Stimulated activated memory B cell treated with anti-CD40 and anti-IgM and Interleukin-4, amounts not matched to agents 10 μg/mL and 1 μg/mL and 100 μg/mL, for 72 hours (primary cell): ENCODE measurements around the gene CAPN11.

Experiments
- ATAC-seq: fragments of 150-1000 bp; cut with Tn5 transposase; 2 replicates; pipeline ENCODE4 v1.10.0; 2021
- H3K27ac Mint-ChIP-seq: one replicate; pipeline ENCODE4 v1.8.0; 2022; ENCODE audit warnings: mild to moderate bottlenecking, mixed read lengths
- H3K27me3 Mint-ChIP-seq: one replicate; pipeline ENCODE4 v1.8.0; 2022; ENCODE audit warnings: mixed read lengths
- H3K36me3 Mint-ChIP-seq: one replicate; pipeline ENCODE4 v1.8.0; 2022; ENCODE audit warnings: mixed read lengths
- H3K4me1 Mint-ChIP-seq: one replicate; pipeline ENCODE4 v1.8.0; 2022; ENCODE audit warnings: mixed read lengths
- H3K4me3 Mint-ChIP-seq: one replicate; pipeline ENCODE4 v1.8.0; 2022; ENCODE audit warnings: mild to moderate bottlenecking, moderate library complexity, mixed read lengths
- H3K9me3 Mint-ChIP-seq: one replicate; pipeline ENCODE4 v1.8.0; 2022; ENCODE audit warnings: mixed read lengths

The CAPN11 gene

DNA sequence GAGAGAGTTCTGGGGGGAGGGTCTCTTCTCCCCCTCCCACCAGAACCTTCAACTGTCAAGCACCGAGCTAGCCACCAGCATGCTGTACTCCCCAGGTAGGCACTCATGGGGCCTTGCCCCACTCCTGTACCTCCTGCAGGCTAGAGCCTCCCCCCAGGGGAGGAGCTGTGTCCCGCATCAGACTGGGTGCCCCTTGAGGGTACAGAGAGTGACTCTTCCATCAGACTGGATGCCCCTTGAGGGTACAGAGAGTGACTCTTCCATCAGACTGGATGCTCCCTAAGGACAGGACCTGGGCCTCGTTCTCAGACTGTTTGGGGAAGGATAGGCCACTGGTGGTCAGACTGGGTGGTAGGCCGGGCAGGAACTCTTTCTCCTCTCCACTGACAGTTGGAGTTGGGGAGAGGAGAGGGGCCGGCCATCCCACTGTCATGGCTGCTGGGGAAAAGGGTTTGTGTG is at the start of gene CAPN11:
Gene CAPN11 (plus strand): TSS at position 51 of the 459 bp plus-strand sequence. CDS start 29 bp downstream, at position 80.
- no peaks in the 10 kb centered on the region for H3K36me3 Mint-ChIP-seq
- peaks cover 14% of the 10 kb centered on the region for H3K27me3 Mint-ChIP-seq
- ATAC-seq = no peak
- H3K4me1 Mint-ChIP-seq = peaks cover 19% of the 10 kb centered on the region
- H3K9me3 Mint-ChIP-seq = no peaks in the 10 kb centered on the region
- no peak within 1 kb of the TSS for H3K4me3 Mint-ChIP-seq
- no peak within 1 kb of the TSS for H3K27ac Mint-ChIP-seq

DNA sequence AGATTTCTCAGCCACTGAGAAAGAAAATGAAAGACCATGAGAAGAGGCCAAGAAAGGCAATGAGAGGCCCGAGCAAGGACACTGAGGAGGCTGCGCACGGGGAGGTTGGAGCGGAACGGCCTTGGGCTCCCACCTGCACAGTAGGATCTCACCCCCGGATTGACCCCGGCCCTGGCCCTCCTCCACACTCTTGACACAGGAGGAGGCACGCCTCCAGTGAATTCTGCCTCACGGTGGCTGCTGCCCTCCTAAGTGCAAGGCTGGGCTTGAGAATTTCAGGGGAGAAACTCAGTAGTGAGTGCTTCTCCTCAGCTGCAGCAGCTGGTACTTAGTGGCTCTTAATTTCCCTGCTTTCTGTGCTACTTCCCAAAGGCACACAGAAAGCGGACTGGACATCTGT is 49.4 kb upstream of the CAPN11 start:
- Mint-ChIP-seq H3K27me3 (no peaks in the 10 kb centered on the region), H3K27ac (no peak overlapping the region), H3K36me3 (peaks cover 55% of the 10 kb centered on the region), H3K4me3 (no peak overlapping the region), H3K9me3 (no peaks in the 10 kb centered on the region), H3K4me1 (peaks cover 21% of the 10 kb centered on the region)
- ATAC-seq = no peak

DNA sequence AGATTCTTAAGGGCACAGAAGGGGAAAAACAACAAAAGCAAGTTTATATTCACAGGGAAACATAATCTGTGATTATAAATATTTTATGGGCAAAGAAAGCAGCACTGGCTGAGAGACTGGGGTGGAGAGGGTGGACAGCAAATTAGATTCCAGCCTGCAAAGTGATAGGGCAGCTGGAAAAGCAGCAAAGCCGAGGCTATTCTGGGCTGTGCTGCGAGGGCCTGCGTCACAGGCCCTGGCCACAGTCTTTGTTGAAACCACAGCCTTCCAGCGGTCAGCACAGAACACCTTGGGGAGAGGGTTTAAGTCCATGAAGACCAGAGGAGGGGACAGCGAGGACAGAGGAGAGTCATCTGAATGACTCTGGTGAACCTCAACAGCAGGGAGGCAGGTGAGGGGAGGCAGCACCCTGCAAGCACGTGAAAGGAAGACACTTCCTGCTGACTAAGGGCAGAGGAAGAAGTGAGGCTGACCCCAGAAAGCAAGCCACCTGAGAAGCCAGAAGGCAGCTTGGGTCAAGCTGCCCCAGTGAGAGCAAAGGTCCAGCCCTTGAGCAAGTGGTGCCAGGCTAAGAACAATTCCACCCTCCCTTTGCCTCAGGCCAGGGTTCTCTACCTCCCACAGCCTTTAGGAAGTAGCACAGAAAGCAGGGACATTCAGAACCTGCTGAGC is 48.5 kb upstream of the CAPN11 start:
- Mint-ChIP-seq H3K4me1 (peaks cover 21% of the 10 kb centered on the region), H3K27ac (no peak overlapping the region)

DNA sequence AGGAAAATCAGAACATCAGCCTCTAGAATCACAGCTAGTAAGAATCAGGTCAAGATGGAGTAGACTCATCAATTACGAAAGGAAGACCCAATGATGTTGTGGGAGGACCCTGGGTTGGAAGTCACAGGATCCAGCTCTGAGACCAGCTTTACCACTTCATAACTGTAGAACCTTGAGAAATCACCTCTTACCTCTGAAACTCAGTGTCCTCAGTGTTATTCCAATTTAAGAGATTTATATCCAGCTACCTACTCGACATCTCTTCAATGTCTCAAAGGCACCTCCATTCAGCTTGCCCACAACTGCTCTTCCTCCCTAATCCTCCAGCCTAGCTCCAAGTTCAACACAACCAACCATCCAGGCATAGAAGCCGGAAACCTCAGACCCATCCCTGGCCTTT is 47.7 kb upstream of the CAPN11 start:
- Mint-ChIP-seq H3K27me3 (no peaks in the 10 kb centered on the region), H3K9me3 (no peaks in the 10 kb centered on the region), H3K36me3 (peaks cover 54% of the 10 kb centered on the region), H3K4me3 (no peak overlapping the region), H3K4me1 (peaks cover 25% of the 10 kb centered on the region), H3K27ac (no peak overlapping the region)
- no peak for ATAC-seq

More for the DNA sequence above, 48.5 kb upstream of the CAPN11 start:
- Mint-ChIP-seq H3K36me3 (peaks cover 50% of the 10 kb centered on the region), H3K4me3 (no peak overlapping the region), H3K27me3 (no peaks in the 10 kb centered on the region), H3K9me3 (no peaks in the 10 kb centered on the region)
- ATAC-seq = no peak

DNA sequence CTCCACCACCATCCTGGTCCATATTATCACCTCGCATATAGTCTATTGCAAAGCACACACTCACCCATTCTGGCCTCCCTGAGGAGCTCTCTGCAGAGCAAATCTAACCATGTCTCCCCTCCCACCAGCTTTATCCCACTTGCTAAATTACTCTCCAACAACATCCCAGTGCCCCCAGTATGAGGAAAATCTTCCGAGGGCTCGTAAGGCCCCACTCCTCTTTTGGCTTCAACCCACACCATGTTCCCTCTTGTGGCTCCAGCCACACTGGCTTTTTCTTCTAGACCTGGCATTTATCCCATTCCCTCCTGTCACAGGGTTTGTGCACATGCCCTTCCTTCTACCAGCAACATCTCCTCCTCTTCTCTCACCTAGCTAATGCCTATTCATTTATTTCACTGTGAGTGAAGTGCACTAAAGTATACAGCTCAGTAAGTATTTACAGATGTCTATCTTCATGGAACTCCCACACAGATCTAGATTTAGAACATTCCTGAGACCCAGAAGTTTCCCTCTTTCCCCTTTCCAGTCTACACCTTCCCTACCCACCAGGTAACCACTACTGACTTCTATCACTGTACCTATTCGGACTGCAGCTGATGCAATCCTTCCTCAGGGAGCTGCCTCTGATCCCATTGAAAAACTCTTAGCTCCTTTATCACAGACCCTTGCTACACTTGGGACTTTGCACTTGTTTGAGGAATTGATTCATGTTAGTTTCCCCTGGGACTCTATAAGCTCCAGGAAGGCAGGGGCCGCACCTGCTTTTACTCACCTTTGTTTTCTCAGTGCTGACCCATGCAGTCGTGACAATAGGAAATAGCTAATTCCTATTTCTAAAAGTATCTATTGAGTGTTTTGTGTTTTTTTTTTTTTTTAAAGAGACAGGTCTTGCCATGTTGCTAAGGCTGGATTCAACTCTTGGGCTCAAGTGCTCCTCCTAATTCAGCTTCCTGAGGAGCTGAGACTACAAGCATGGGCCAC is 46.9 kb upstream of the CAPN11 start:
- H3K4me3 Mint-ChIP-seq = no peak overlapping the region
- H3K4me1 Mint-ChIP-seq = peaks cover 25% of the 10 kb centered on the region
- ATAC-seq = no peak
- H3K36me3 Mint-ChIP-seq = peaks cover 59% of the 10 kb centered on the region
- H3K27me3 Mint-ChIP-seq = no peaks in the 10 kb centered on the region
- no peaks in the 10 kb centered on the region for H3K9me3 Mint-ChIP-seq
- no peak overlapping the region for H3K27ac Mint-ChIP-seq

DNA sequence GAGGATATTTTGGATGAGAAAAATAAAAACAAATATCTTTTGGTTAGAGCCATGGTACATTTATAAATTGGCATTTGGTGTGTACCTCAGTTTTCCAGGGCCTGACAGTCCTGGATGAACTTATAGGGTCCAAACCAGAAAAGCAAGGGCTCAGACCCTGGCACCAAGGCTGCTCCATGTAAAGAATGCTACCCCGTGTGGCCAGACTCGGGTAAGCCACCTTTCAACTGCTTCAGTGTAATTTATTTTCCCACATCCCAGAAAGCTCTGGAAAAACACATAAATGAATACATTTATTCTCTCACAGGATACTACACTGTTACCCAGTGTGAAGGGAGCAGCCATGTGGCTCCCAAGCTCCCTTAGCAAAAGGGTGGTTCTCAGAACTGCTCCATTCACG is 45.2 kb upstream of the CAPN11 start:
- Mint-ChIP-seq H3K27me3 (no peaks in the 10 kb centered on the region), H3K27ac (no peak overlapping the region), H3K9me3 (no peaks in the 10 kb centered on the region), H3K4me1 (peaks cover 37% of the 10 kb centered on the region), H3K36me3 (peaks cover 56% of the 10 kb centered on the region), H3K4me3 (no peak overlapping the region)
- ATAC-seq = no peak

DNA sequence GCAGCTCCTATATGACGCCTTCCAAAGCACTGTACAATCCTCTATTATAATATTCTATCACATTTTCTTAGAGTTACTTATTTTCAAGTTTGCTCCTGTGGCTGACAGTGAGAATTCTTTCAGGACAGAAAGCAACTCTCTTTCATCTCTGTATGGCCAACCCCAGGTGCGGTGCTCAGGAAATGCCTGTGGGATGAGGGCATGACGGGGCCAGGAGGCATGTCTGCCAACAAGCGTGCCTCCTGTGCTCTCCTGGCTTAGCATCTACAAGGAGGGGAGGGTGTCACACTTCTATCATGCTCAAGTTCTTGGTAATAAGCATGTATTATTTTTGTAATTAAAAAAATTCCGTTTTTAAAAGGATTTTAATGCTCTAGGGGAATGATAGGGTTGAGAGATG is 42.8 kb upstream of the CAPN11 start:
- H3K9me3 Mint-ChIP-seq = no peaks in the 10 kb centered on the region
- no peak for ATAC-seq
- no peak overlapping the region for H3K4me3 Mint-ChIP-seq
- peak overlapping the region; percentile 6 for H3K27ac Mint-ChIP-seq
- H3K27me3 Mint-ChIP-seq = no peaks in the 10 kb centered on the region
- H3K36me3 Mint-ChIP-seq = peaks cover 37% of the 10 kb centered on the region
- H3K4me1 Mint-ChIP-seq = peaks cover 49% of the 10 kb centered on the region

DNA sequence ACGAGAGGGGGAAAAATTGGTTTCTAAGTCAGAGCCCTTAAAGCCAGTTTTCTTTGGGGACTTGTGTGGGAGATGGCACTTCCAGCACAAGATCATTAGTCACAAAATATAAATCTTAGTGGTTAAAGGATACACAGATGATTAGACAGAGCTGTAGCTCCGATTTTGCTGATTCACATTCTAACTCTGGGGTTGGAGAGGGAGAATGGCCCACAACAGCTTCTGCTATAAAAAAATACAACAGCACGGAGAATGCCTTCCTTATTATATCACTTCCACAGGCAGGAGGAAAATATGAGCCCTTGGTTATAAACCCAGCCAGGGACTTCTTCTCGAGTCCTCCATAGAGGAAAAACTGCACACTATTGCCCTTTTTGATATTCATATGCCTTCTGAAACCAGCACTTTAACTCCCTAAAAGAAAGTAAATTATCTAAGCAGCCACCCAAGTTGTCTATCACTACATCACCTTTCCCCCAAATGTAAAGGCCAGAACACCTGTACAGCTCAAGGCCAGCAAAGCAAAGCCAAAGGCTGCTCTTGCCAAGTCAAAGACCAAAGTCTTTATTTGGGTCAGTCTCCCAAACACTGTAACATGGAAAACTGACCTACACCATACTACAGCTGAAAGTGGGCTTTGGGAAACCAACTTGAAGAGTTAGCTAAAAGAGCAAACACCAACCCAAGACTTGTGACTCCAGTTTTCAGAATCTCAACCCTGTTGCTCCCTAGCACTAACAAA is 41.8 kb upstream of the CAPN11 start:
- Mint-ChIP-seq H3K4me3 (no peak overlapping the region), H3K36me3 (peaks cover 28% of the 10 kb centered on the region), H3K4me1 (peaks cover 45% of the 10 kb centered on the region), H3K27me3 (no peaks in the 10 kb centered on the region), H3K27ac (peak overlapping the region; percentile 6), H3K9me3 (no peaks in the 10 kb centered on the region)
- ATAC-seq = no peak

DNA sequence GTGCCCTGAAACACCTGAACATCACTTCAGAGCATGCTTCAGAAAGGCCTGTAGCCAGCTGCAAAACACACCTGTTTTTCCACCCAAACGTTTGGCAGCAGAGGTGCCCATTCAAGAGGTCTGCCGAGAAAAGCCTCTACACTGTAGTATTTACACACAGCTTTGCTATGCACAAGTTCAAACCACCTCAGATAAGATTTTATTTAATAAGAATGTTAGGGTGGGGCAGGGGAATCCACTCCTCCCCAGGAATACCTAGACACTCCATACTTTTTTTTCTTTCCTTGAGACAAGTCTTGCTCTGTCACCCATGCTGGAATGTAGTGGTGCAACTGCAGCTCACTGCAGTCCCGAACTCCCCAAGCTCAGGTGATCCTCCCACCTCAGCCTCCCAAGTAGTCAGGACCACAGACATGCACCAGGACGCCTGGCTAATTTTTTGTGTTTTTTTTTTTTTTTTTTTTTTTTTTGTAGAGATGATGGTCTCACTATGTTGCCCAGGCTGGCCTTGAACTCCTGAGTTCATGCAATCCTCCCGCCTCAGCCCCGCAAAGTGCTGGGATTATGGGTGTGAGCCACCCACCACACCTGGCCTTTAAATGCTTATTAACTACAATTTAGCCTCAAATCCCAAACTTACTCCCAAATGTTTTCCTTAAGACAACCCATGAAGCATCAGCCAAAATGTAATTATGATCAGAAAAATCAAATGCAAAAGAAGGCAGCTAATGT is 41.1 kb upstream of the CAPN11 start:
- Mint-ChIP-seq H3K27me3 (no peaks in the 10 kb centered on the region), H3K9me3 (no peaks in the 10 kb centered on the region), H3K36me3 (peaks cover 22% of the 10 kb centered on the region), H3K4me3 (no peak overlapping the region), H3K27ac (no peak overlapping the region), H3K4me1 (peaks cover 45% of the 10 kb centered on the region)
- no peak for ATAC-seq

DNA sequence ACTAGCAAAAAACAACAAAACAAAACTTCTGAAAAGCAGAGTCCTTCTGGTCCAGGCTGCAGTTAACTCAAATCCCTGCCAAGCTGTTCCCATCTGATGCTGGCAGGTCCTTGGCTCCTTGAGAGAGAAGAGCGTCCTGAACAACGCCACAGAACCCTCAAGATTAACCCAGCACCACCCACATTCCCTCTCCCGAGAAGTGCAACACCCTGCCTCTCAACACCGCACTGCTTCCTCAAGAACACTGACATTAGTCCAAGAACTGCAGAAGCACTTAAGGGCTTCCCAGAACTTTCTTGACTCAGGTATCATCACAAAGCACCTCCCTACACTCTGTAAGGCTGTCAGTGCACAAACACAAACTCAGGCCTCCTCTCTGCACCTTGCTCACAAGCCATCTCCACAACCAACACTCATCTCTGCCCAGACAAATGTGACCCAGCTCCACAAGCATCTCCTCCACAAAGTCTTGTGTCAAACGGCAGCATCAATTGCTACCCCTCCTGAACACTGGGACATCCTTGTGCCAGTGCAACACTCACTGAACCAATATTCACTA is 38.8 kb upstream of the CAPN11 start:
- Mint-ChIP-seq H3K27ac (no peak overlapping the region), H3K4me3 (no peak overlapping the region), H3K4me1 (peaks cover 67% of the 10 kb centered on the region), H3K36me3 (peaks cover 15% of the 10 kb centered on the region), H3K9me3 (no peaks in the 10 kb centered on the region), H3K27me3 (no peaks in the 10 kb centered on the region)
- ATAC-seq = no peak

DNA sequence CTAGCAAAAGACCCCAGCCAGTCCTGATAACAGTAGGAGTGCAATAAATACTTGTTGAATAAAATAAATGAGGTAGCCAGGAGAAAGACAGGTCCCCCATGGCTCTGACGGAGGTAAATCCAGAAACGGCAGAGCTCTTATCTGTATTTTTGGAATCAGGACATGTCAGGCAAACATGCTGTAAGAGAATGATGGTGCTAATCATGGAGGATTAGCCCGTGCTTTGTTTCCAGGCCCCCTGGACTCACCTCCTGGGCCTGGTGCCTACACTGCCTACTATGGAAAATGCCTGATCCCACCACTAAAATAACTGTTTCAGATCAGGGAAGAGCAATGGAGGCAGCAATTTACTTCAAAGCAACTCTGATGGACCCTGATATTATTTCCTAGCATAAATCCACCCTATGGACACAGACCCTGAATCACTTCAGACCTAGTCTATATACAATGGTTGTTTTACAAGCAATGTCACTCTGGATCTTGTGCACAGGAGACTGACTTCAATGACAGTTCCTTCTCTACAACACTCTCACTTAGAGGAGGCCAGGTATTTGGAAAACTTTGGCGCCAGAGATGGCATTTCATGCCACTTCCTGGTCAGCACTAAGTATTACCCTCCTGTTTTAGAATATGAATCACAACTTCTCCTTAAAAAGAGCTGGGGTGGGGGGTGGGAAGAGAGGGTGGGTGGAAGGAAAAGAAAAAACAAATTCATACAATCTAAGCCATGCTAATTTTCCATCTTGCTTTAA is 37.8 kb upstream of the CAPN11 start:
- ATAC-seq = no peak
- Mint-ChIP-seq H3K27ac (no peak overlapping the region), H3K9me3 (no peaks in the 10 kb centered on the region), H3K4me3 (no peak overlapping the region), H3K4me1 (peaks cover 71% of the 10 kb centered on the region), H3K27me3 (no peaks in the 10 kb centered on the region), H3K36me3 (peaks cover 11% of the 10 kb centered on the region)

DNA sequence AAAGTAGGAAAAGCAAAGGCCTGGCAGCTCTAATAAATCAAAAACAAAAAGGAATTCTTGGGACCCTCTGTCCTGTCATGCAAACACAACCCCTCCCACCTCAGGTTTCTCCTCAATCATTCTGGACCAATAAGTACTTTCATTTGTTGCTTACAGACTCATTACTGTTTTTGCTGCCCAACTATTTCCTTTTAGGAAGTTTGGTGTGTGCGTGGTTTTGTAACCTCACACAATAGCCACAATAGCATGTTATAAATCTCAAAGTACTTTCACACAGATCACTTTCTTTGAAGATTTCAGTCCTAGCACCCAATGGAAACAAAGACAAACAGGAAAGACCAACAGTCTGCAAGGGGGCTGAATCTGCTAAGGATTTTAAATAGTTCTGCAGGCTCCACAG is 35.8 kb upstream of the CAPN11 start:
- peaks cover 7% of the 10 kb centered on the region for H3K36me3 Mint-ChIP-seq
- peaks cover 71% of the 10 kb centered on the region for H3K4me1 Mint-ChIP-seq
- no peak for ATAC-seq
- H3K4me3 Mint-ChIP-seq = no peak overlapping the region
- no peaks in the 10 kb centered on the region for H3K9me3 Mint-ChIP-seq
- H3K27me3 Mint-ChIP-seq = no peaks in the 10 kb centered on the region
- H3K27ac Mint-ChIP-seq = peak overlapping the region; percentile 7

DNA sequence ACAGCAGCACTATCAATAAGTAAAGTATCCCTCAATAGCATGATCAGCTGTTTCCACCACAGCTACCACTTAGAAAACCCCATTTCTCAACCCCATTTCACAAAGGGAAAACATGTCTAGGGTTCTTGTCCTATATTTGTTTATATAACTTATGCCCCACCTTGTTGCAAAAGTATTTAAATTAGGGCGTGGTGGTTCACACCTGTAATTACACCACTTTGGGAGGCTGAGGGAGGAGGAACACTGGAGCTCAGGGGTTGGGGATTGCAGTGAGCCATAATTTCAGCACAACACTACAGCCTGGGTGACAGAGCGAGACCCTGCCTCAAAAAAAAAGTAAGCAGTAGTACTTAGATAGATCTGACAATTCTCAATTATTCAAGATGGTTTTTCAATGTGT is 35.1 kb upstream of the CAPN11 start:
- H3K27ac Mint-ChIP-seq = peak overlapping the region; percentile 7
- peaks cover 7% of the 10 kb centered on the region for H3K36me3 Mint-ChIP-seq
- no peaks in the 10 kb centered on the region for H3K9me3 Mint-ChIP-seq
- no peaks in the 10 kb centered on the region for H3K27me3 Mint-ChIP-seq
- no peak overlapping the region for H3K4me3 Mint-ChIP-seq
- ATAC-seq = no peak
- H3K4me1 Mint-ChIP-seq = peaks cover 75% of the 10 kb centered on the region
